Measurements from ENCODE around the gene C2CD5.

- TF ChIP-seq, protein P1, sequence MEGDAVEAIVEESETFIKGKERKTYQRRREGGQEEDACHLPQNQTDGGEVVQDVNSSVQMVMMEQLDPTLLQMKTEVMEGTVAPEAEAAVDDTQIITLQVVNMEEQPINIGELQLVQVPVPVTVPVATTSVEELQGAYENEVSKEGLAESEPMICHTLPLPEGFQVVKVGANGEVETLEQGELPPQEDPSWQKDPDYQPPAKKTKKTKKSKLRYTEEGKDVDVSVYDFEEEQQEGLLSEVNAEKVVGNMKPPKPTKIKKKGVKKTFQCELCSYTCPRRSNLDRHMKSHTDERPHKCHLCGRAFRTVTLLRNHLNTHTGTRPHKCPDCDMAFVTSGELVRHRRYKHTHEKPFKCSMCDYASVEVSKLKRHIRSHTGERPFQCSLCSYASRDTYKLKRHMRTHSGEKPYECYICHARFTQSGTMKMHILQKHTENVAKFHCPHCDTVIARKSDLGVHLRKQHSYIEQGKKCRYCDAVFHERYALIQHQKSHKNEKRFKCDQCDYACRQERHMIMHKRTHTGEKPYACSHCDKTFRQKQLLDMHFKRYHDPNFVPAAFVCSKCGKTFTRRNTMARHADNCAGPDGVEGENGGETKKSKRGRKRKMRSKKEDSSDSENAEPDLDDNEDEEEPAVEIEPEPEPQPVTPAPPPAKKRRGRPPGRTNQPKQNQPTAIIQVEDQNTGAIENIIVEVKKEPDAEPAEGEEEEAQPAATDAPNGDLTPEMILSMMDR (conservative IDR thresholded peaks at IDR 0.05; ENCODE audit: low read depth, low read length): no peak
- TF ChIP-seq EZH2 (IDR thresholded peaks at IDR 0.05; ENCODE audit: borderline replicate concordance, low read depth, low read length, poor library complexity, severe bottlenecking): no peak
Measured at GRCh38 chr12:22409377-22410164, 134.8 kb downstream of the C2CD5 start.
